CD14-positive monocyte (primary cell): ENCODE results near the gene CD247. TPM values are rescaled to one million over a fixed set of nuclear protein-coding genes. Genes with fewer than 3 reads are reported as not detected.

ENCODE experiments used
- DNase-seq, 3 donors: peaks; one replicate each; pipeline ENCODE4 v3.0.0-alpha.2; 2011 to 2022
- H2AFZ ChIP-seq: 2 replicates; pipeline ENCODE4 v1.6.0; 2012; ENCODE audit warnings: mild to moderate bottlenecking, low read depth, low read length, inconsistent platforms; ENCODE audit not compliant: insufficient read depth, poor library complexity, severe bottlenecking
- H3K27ac ChIP-seq, 2 donors: 1 replicate in 1 of 2; 2 replicates in 1 of 2; pipeline ENCODE4 v1.5.1; 2012 to 2013; ENCODE audit warnings: low read length in 2 of 2, control low read depth in 1 of 2, inconsistent platforms in 1 of 2, low read depth in 1 of 2, mild to moderate bottlenecking in 1 of 2
- H3K27me3 ChIP-seq, 2 donors: one replicate each; pipeline versions ENCODE4 v1.6.0 to v1.6.1; 2011 to 2013; ENCODE audit warnings: low read length in 2 of 2; ENCODE audit not compliant: control insufficient read depth in 2 of 2, insufficient read depth in 2 of 2
- H3K36me3 ChIP-seq, 2 donors: replicated peaks in 1 of 2; 1 replicate in 1 of 2; 2 replicates in 1 of 2; pipeline versions ENCODE4 v1.5.1 to v1.6.1; 2012 to 2013; ENCODE audit warnings: low read length in 2 of 2, control low read depth in 1 of 2, inconsistent platforms in 1 of 2, mild to moderate bottlenecking in 1 of 2; ENCODE audit not compliant: insufficient read depth in 2 of 2, control insufficient read depth in 1 of 2
- H3K4me1 ChIP-seq, 2 donors: 1 replicate in 1 of 2; 2 replicates in 1 of 2; pipeline versions ENCODE4 v1.5.1 to v1.6.1; 2012 to 2013; ENCODE audit warnings: low read length in 2 of 2, control low read depth in 1 of 2, inconsistent platforms in 1 of 2, mild to moderate bottlenecking in 1 of 2, moderate library complexity in 1 of 2; ENCODE audit not compliant: insufficient read depth in 2 of 2, control insufficient read depth in 1 of 2
- H3K4me2 ChIP-seq: replicated peaks from 2 replicates; pipeline ENCODE3; 2012; ENCODE audit warnings: low read length, moderate library complexity, mild to moderate bottlenecking; ENCODE audit not compliant: poor library complexity, severe bottlenecking; ENCODE audit errors: extremely low read depth
- H3K4me3 ChIP-seq, 3 experiments: fragments of 200-600 bp in 1 of 3; sonication (generic) in 1 of 3; replicated peaks in 1 of 3; 1 replicate in 2 of 3; 2 replicates in 1 of 3; pipeline ENCODE4 v1.5.1; 2011 to 2013; ENCODE audit warnings: low read length in 3 of 3, mild to moderate bottlenecking in 3 of 3, control low read depth in 2 of 3, low read depth in 2 of 3, inconsistent platforms in 1 of 3, moderate library complexity in 1 of 3
- H3K79me2 ChIP-seq: 2 replicates; pipeline ENCODE4 v1.6.0; 2012; ENCODE audit warnings: mild to moderate bottlenecking, control low read depth, inconsistent platforms, low read length, moderate library complexity; ENCODE audit not compliant: insufficient read depth
- H3K9ac ChIP-seq: 2 replicates; pipeline ENCODE4 v1.6.0; 2017; ENCODE audit warnings: low read length, mild to moderate bottlenecking; ENCODE audit not compliant: insufficient read depth, poor library complexity, severe bottlenecking
- H3K9me3 ChIP-seq, 2 donors: replicated peaks in 1 of 2; 1 replicate in 1 of 2; 2 replicates in 1 of 2; pipeline versions ENCODE4 v1.5.1 to v1.6.1; 2012 to 2013; ENCODE audit warnings: low read length in 2 of 2, control low read depth in 1 of 2; ENCODE audit not compliant: control insufficient read depth in 1 of 2, insufficient read depth in 1 of 2
- H4K20me1 ChIP-seq: 2 replicates; pipeline ENCODE4 v1.6.0; 2012; ENCODE audit warnings: mild to moderate bottlenecking, low read length, control low read depth, moderate library complexity; ENCODE audit not compliant: insufficient read depth
- H3K27ac Mint-ChIP-seq, 7 donors: one replicate each; pipeline ENCODE4 v1.8.0; 2020; ENCODE audit warnings: mild to moderate bottlenecking in 7 of 7, mixed read lengths in 7 of 7, moderate library complexity in 6 of 7, inconsistent platforms in 2 of 7
- H3K27me3 Mint-ChIP-seq, 3 donors: one replicate each; pipeline ENCODE4 v1.8.0; 2021 to 2022; ENCODE audit warnings: low read depth in 3 of 3, mild to moderate bottlenecking in 3 of 3, mixed read lengths in 3 of 3, moderate library complexity in 3 of 3, inconsistent platforms in 1 of 3
- H3K36me3 Mint-ChIP-seq, 2 donors: one replicate each; pipeline ENCODE4 v1.8.0; 2020; ENCODE audit warnings: mixed read lengths in 2 of 2, inconsistent platforms in 1 of 2, mild to moderate bottlenecking in 1 of 2
- H3K4me1 Mint-ChIP-seq: one replicate; pipeline ENCODE4 v1.8.0; 2020; ENCODE audit warnings: mild to moderate bottlenecking, mixed read lengths
- H3K4me3 Mint-ChIP-seq, 2 donors: one replicate each; pipeline ENCODE4 v1.8.0; 2020; ENCODE audit warnings: mild to moderate bottlenecking in 2 of 2, mixed read lengths in 2 of 2, moderate library complexity in 1 of 2
- H3K9me3 Mint-ChIP-seq, 7 donors: one replicate each; pipeline ENCODE4 v1.8.0; 2020 to 2022; ENCODE audit warnings: mixed read lengths in 7 of 7, mild to moderate bottlenecking in 6 of 7, moderate library complexity in 6 of 7, inconsistent platforms in 2 of 7
- WGBS: methylation state at CpG from one replicate; pipeline ENCODE4 v1.1.5; 2013; ENCODE audit warnings: missing lambda C conversion rate; ENCODE audit not compliant: insufficient coverage; 5-methylcytosine and 5-hydroxymethylcytosine counted together
- intact Hi-C, 2 donors: fragments of 100-400 bp; cut with micrococcal nuclease; formaldehyde crosslinking; loops; one replicate each; pipeline versions ENCODE4 v1.15.0 to v1.15.1; 2023
- polyA plus RNA-seq, 3 donors: library from polyadenylated mRNA; depleted of rRNA in 1 of 3; unstranded in 2 of 3; stranded (reverse) in 1 of 3; fragments of 300-500 nt in 2 of 3; fragments of >200 nt in 1 of 3; fragmentation: Illumina TruSeq in 2 of 3; gene quantifications; 1 replicate in 2 of 3; 2 replicates in 1 of 3; pipeline ENCODE4 v1.2.3, GENCODE V29; 2012 to 2021
- TF ChIP-seq, protein P1 (sequence below): fragments of 200-600 bp; IDR thresholded peaks from one replicate; pipeline ENCODE4 v1.8.0; 2022; ENCODE audit warnings: antibody characterized with exemption, mild to moderate bottlenecking

The CD247 gene
- polyA plus RNA-seq, 3 donors = 0.29 to 1.8 (median 1.6) TPM

GRCh38 chr1:167483790-167484189 is 34.5 kb downstream of the CD247 start:
- H3K4me3 ChIP-seq = no peak overlapping the region
- no peak overlapping the region for H3K4me3 Mint-ChIP-seq

DNA sequence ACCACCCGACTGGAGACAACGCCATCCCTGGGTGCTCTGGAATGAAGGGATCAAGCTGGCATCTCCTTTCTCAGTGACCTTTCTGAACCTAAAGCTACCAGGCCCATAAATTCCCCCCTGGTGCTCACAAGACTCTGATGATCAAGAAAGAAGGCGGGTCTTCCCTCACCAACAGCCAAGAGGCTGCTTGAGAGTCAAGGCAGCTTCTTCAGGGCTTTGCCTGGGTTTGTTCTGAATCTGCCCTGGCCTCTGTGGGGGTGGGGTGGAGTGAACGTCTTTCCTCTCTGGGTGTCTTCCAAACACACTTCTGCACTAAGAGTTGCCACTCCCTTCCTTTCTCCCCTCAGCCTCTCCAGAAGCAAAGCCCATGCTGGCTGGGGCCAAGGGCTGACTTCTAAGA is 36.1 kb downstream of the CD247 start:
- Histone ChIP-seq H3K36me3 (no peaks in the 10 kb centered on the region), H3K9ac (no peak overlapping the region), H3K79me2 (no peaks in the 10 kb centered on the region), H3K4me1 (no peaks in the 10 kb centered on the region), H3K4me2 (no peak overlapping the region), H3K27ac (no peak overlapping the region), H3K27me3 (no peaks in the 10 kb centered on the region), H3K4me3 (no peak overlapping the region), H2AFZ (no peak overlapping the region), H4K20me1 (no peaks in the 10 kb centered on the region), H3K9me3 (no peaks in the 10 kb centered on the region)
- DNase-seq = no peak
- H3K9me3 Mint-ChIP-seq = no peaks in the 10 kb centered on the region
- no peak overlapping the region for H3K4me3 Mint-ChIP-seq
- peaks cover 2% of the 10 kb centered on the region for H3K4me1 Mint-ChIP-seq
- H3K36me3 Mint-ChIP-seq = no peaks in the 10 kb centered on the region
- no peak overlapping the region for H3K27ac Mint-ChIP-seq
- intact Hi-C loops = no loop called here
- TF ChIP-seq, protein P1, sequence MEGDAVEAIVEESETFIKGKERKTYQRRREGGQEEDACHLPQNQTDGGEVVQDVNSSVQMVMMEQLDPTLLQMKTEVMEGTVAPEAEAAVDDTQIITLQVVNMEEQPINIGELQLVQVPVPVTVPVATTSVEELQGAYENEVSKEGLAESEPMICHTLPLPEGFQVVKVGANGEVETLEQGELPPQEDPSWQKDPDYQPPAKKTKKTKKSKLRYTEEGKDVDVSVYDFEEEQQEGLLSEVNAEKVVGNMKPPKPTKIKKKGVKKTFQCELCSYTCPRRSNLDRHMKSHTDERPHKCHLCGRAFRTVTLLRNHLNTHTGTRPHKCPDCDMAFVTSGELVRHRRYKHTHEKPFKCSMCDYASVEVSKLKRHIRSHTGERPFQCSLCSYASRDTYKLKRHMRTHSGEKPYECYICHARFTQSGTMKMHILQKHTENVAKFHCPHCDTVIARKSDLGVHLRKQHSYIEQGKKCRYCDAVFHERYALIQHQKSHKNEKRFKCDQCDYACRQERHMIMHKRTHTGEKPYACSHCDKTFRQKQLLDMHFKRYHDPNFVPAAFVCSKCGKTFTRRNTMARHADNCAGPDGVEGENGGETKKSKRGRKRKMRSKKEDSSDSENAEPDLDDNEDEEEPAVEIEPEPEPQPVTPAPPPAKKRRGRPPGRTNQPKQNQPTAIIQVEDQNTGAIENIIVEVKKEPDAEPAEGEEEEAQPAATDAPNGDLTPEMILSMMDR = no peak
- peaks cover 0 to 4% (median 0%) of the 10 kb centered on the region in 3 donors for H3K27me3 Mint-ChIP-seq
- WGBS = no CpG with 5 or more reads among the region's 4 CpGs

More at GRCh38 chr1:167483790-167484189, 34.5 kb downstream of the CD247 start:
- no peak overlapping the region for H3K9ac ChIP-seq
- no peaks in the 10 kb centered on the region for H3K36me3 ChIP-seq
- H3K79me2 ChIP-seq = no peaks in the 10 kb centered on the region
- TF ChIP-seq, protein P1 = no peak
- no peaks in the 10 kb centered on the region for H3K36me3 Mint-ChIP-seq
- no peaks in the 10 kb centered on the region for H3K9me3 ChIP-seq
- H3K9me3 Mint-ChIP-seq = no peaks in the 10 kb centered on the region
- no peaks in the 10 kb centered on the region for H3K27me3 ChIP-seq
- intact Hi-C loops = no loop called here
- 83% methylated on average over 5 of the region's 7 CpGs for WGBS
- no peaks in the 10 kb centered on the region for H4K20me1 ChIP-seq
- peaks cover 0 to 2% (median 0%) of the 10 kb centered on the region in 3 donors for H3K27me3 Mint-ChIP-seq
- H2AFZ ChIP-seq = no peak overlapping the region
- no peak overlapping the region for H3K27ac ChIP-seq
- H3K4me1 ChIP-seq = no peaks in the 10 kb centered on the region
- H3K4me2 ChIP-seq = no peak overlapping the region
- H3K4me1 Mint-ChIP-seq = peaks cover 3% of the 10 kb centered on the region
- DNase-seq = no peak
- no peak overlapping the region for H3K27ac Mint-ChIP-seq
